Kidney (tissue), 14 donors: ENCODE results near the gene TTC39B. TPM values are rescaled to one million over a fixed set of nuclear protein-coding genes. Genes with fewer than 3 reads are reported as not detected.

Source experiments
- DNase-seq, 5 donors: peaks; one replicate each; pipeline ENCODE4 v3.0.0-alpha.2; 2013 to 2020
- FAIRE-seq: peaks from 2 replicates; lab custom pipeline; 2012; peaks lifted over from hg19 to GRCh38; lab: Jason Lieb, UNC
- H3K27ac ChIP-seq, 2 donors: one replicate each; pipeline ENCODE4 v1.7.0; 2013; ENCODE audit warnings: low read depth in 2 of 2, low read length in 2 of 2, inconsistent platforms in 1 of 2
- H3K27me3 ChIP-seq: one replicate; pipeline ENCODE4 v1.7.1; 2013; ENCODE audit warnings: low read length, inconsistent platforms; ENCODE audit not compliant: control insufficient read depth, insufficient read depth
- H3K36me3 ChIP-seq, 3 donors: one replicate each; pipeline versions ENCODE4 v1.7.0 to v1.7.1; 2013; ENCODE audit warnings: low read length in 3 of 3, control low read depth in 1 of 3, inconsistent platforms in 1 of 3; ENCODE audit not compliant: insufficient read depth in 3 of 3, control insufficient read depth in 2 of 3
- H3K4me1 ChIP-seq, 3 donors: one replicate each; pipeline versions ENCODE4 v1.7.0 to v1.7.1; 2013; ENCODE audit warnings: low read length in 3 of 3, inconsistent platforms in 1 of 3, low read depth in 1 of 3; ENCODE audit not compliant: control insufficient read depth in 2 of 3, insufficient read depth in 2 of 3
- H3K4me3 ChIP-seq, 3 donors: one replicate each; pipeline versions ENCODE4 v1.7.0 to v1.8.1; 2013; ENCODE audit warnings: low read length in 3 of 3, control low read depth in 1 of 3, inconsistent platforms in 1 of 3
- H3K9ac ChIP-seq, 3 donors: one replicate each; pipeline versions ENCODE4 v1.7.0 to v1.7.1; 2013; ENCODE audit warnings: low read length in 3 of 3, control low read depth in 1 of 3, inconsistent platforms in 1 of 3
- H3K9me3 ChIP-seq, 3 donors: one replicate each; pipeline versions ENCODE4 v1.7.0 to v1.7.1; 2013; ENCODE audit warnings: low read length in 3 of 3, control low read depth in 1 of 3, inconsistent platforms in 1 of 3; ENCODE audit not compliant: control insufficient read depth in 2 of 3, insufficient read depth in 1 of 3
- CTCF ChIP-seq: IDR thresholded peaks from 3 replicates; pipeline ENCODE4 v1.5.1; 2012; ENCODE audit warnings: mild to moderate bottlenecking, moderate library complexity, borderline replicate concordance; ENCODE audit not compliant: insufficient read depth; ENCODE audit errors: extremely low read depth
- intact Hi-C: fragments of 100-400 bp; cut with DNase I; formaldehyde crosslinking; loops from one replicate; pipeline ENCODE4 v1.11.1; 2022
- polyA plus RNA-seq: library from polyadenylated mRNA; stranded (reverse); fragments of 350-450 nt; fragmentation: Illumina TruSeq; extraction: RNeasy Lipid Tissue Mini Kit (QIAGEN cat#74804); gene quantifications from one replicate; pipeline ENCODE4 v1.2.3, GENCODE V29; 2014; ENCODE audit warnings: low read depth, low replicate concordance; ENCODE audit not compliant: insufficient read depth
- total RNA-seq: library from RNA; stranded (reverse); fragmentation: NEBNext Ultra II Directional; extraction: Animal tissue kit (Norgen Biotek cat#: 25700); gene quantifications from one replicate; pipeline ENCODE4 v1.2.1, GENCODE V29; 2021
- donor health status: control.
- donor health status: control.
- donor health status: control.
- donor health status: control.
- donor health status: control.
- donor health status: DM: yes; HTN: yes; CAD: no.
- donor health status: Normal renal cell carcinoma (clear cell type).

The TTC39B gene
- total and polyA plus RNA-seq, 2 donors from 2014 or later: 4.9 to 22.0 TPM

GRCh38 chr9:15280647-15281046 lies 26.4 kb downstream of the TTC39B start:
- TF ChIP-seq CTCF: no peak
- intact Hi-C loops: no loop called here
- H3K9me3 ChIP-seq: no peaks in the 10 kb centered on the region
- no peaks in the 10 kb centered on the region for H3K27me3 ChIP-seq
- peaks cover 0 to 30% (median 7%) of the 10 kb centered on the region in 3 donors for H3K4me1 ChIP-seq
- H3K27ac ChIP-seq: no peak overlapping the region
- H3K9ac ChIP-seq: no peak overlapping the region
- H3K4me3 ChIP-seq: no peak overlapping the region
- no peak for FAIRE-seq
- no peaks in the 10 kb centered on the region for H3K36me3 ChIP-seq
- DNase-seq: no peak

- H3K27ac ChIP-seq: no peak overlapping the region
- no peak for FAIRE-seq
Observed at GRCh38 chr9:15278839-15279238, 28.2 kb downstream of the TTC39B start.

GRCh38 chr9:15278091-15278687 lies 28.8 kb downstream of the TTC39B start:
- TF ChIP-seq CTCF: no peak
- Histone ChIP-seq H3K9me3 (no peaks in the 10 kb centered on the region), H3K4me1 (peaks cover 0 to 30% (median 7%) of the 10 kb centered on the region in 3 donors), H3K4me3 (no peak overlapping the region), H3K27me3 (no peaks in the 10 kb centered on the region), H3K9ac (no peak overlapping the region), H3K27ac (no peak overlapping the region), H3K36me3 (no peaks in the 10 kb centered on the region)
- FAIRE-seq (no peak), DNase-seq (no peak)
- intact Hi-C loops: no loop called here

More at GRCh38 chr9:15278839-15279238, 28.2 kb downstream of the TTC39B start:
- H3K36me3 ChIP-seq: no peaks in the 10 kb centered on the region
- H3K4me1 ChIP-seq: peaks cover 0 to 30% (median 7%) of the 10 kb centered on the region in 3 donors
- H3K9ac ChIP-seq: no peak overlapping the region
- TF ChIP-seq CTCF: no peak
- no peak overlapping the region for H3K4me3 ChIP-seq
- intact Hi-C loops: no loop called here
- DNase-seq: no peak
- H3K27me3 ChIP-seq: no peaks in the 10 kb centered on the region
- no peaks in the 10 kb centered on the region for H3K9me3 ChIP-seq
